Measurements from ENCODE around the gene TBC1D2.

TBC1D2 gene

DNA sequence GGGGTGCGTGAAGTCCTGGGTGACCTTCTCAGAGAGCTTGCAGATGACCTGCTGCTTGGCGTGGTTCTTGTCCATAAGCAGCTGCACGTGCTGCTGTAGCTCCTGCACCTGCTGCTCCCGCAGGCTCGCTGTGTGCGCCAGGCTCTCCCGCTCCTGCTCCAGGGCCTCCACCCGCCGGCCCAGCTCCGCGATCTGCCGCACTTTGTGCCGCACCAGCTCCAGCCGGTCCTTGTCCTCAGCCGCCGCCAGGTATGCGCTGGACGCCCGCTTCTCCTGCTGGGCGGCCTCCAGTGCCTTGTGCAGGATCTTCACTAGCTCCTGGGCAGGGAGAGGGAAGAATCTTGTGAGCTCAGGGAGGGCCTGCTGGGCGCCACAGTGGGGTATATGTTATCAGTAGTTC is 34.5 kb downstream of the TBC1D2 start:
- TF ChIP-seq, protein P1, sequence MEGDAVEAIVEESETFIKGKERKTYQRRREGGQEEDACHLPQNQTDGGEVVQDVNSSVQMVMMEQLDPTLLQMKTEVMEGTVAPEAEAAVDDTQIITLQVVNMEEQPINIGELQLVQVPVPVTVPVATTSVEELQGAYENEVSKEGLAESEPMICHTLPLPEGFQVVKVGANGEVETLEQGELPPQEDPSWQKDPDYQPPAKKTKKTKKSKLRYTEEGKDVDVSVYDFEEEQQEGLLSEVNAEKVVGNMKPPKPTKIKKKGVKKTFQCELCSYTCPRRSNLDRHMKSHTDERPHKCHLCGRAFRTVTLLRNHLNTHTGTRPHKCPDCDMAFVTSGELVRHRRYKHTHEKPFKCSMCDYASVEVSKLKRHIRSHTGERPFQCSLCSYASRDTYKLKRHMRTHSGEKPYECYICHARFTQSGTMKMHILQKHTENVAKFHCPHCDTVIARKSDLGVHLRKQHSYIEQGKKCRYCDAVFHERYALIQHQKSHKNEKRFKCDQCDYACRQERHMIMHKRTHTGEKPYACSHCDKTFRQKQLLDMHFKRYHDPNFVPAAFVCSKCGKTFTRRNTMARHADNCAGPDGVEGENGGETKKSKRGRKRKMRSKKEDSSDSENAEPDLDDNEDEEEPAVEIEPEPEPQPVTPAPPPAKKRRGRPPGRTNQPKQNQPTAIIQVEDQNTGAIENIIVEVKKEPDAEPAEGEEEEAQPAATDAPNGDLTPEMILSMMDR (IDR thresholded peaks at IDR 0.05; ENCODE audit: low read depth, low read length, missing control alignments): no peak
- no peak for DNase-seq (ENCODE audit: extremely low read depth, low read depth)
- no peak overlapping the region for H3K4me3 ChIP-seq (replicated peaks; ENCODE audit: low read depth, low read length)

DNA sequence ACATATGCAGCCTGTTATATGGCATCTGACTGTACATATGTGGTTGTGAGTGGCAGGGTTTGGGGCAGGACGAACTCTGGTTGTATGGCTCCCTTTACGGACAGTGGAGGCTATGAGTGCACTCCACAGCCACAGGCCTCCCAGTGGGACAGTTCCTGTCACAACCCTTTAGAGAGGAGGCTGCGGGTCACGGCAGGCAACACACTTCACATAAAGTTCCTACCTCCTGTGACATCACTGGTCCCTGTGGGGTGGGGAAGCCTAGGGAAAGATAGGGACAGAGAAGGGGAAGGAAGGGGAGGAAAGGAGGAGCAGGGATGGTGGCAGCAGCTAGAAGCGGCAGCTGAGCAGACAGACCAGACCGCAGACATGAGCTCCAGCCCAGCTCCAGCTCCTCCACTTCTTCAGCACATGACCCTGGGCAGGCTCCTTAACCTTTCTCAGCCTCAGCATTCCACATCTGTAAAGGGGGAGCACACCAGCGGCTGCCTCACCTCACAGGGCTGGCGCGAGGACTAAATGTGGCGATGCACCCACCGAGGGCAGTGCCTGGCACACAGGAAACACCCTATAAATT is 35.6 kb downstream of the TBC1D2 start:
- TF ChIP-seq, protein P1 (IDR thresholded peaks at IDR 0.05; ENCODE audit: low read depth, low read length, missing control alignments): no peak
- H3K4me3 ChIP-seq (replicated peaks; ENCODE audit: low read depth, low read length): no peak overlapping the region

DNA sequence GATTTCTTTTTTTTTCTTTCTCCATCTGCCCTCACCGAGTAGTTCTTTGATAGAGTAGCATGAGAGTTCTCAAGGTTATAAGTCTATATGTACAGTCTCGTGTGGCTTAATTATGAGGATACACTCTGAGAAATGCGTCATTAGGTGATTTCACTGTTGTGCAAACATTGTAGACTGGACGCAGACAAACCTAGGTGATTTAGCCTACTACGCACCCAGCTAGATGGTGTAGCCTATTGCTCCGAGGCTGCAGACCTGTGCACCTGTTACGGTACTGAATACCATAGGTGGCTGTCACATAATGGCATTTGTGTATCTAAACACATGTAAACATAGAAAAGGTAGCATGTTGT is 36.1 kb downstream of the TBC1D2 start:
- no peak for DNase-seq (ENCODE audit: extremely low read depth, low read depth)
- no peak overlapping the region for H3K4me3 ChIP-seq (replicated peaks; ENCODE audit: low read depth, low read length)
- TF ChIP-seq, protein P1 (IDR thresholded peaks at IDR 0.05; ENCODE audit: low read depth, low read length, missing control alignments): no peak

More for the DNA sequence above, 35.6 kb downstream of the TBC1D2 start:
- no peak for DNase-seq (ENCODE audit: extremely low read depth, low read depth)

DNA sequence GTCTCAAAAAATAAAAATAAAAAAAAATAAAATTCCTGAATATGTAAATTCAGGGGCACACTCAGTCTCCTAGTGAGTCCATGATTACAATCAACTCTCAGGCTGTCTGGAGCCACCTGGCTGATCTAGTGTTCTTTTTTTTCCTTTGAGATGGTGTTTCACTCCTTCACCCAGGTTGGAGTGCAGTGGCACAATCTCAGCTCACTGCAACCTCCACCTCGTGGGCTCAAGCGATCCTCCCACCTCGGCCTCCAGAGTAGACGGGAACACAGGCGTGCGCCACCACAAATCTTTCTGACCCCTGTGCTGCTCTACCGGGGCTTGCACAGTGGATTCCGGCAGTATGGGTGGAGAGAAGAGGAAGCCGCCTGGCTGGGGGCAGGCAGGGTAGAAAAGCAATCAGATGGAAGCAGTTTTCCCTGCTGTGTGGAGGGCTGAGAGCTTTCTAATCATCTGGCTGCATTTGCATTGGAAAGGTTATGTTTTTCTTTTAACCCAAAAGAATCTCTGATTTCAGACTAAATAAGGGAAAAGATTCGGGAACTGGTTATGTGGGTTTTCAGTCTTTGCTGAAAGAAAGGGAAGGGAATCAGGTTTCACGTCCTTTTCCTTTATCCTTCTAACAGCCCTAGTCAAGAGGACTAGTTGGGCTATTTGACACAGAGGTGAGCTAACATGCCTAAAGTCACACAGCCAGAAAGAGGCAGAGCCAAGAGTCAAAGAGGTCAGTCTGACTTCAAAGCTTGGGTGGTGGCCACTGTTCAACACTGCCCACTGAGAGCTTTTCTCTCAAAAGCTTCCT is 36.7 kb downstream of the TBC1D2 start:
- TF ChIP-seq, protein P1 (IDR thresholded peaks at IDR 0.05; ENCODE audit: low read depth, low read length, missing control alignments): no peak
- DNase-seq (ENCODE audit: extremely low read depth, low read depth): no peak
- H3K4me3 ChIP-seq (replicated peaks; ENCODE audit: low read depth, low read length): no peak overlapping the region

DNA sequence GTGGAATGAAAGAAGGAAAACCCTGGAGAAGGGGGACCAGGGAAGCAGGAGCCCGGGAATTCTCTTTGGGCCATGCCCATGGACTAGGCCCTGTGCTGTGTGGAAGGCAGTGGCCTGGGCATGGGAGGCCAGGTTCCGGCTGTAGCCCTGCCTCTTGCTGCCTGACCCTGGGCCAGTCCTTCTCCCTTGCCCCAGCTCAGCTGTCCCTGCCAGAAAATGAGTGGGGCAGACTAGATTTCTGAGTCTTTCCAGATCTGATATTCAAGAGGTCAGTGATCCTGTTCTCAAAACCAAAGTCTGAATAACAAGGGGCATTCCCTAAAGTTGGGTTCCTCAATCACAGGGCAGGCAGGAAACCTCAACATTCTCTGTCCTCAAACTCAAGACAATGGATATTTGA is 38.2 kb downstream of the TBC1D2 start:
- TF ChIP-seq, protein P1 (IDR thresholded peaks at IDR 0.05; ENCODE audit: low read depth, low read length, missing control alignments): no peak
- DNase-seq (ENCODE audit: extremely low read depth, low read depth): no peak
- no peak overlapping the region for H3K4me3 ChIP-seq (replicated peaks; ENCODE audit: low read depth, low read length)

DNA sequence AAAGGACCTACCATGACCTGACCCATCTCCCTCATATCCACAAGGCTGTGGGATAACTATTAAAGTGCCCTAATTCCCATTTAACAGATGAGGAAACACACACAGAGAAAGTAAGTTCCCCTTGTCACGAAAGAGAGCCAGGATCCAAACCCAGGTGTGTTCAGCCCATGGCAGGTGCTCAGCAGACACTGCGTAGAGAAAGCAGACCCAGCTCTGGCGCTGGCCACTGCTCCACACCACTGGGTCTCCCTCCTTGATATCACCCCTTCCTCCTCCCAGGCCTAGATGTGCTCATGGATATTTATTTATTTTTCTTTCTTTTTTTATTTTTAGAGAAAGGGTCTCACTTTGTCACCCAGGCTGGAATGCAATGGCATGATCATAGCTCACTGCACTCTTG is 39.1 kb downstream of the TBC1D2 start:
- H3K4me3 ChIP-seq (replicated peaks; ENCODE audit: low read depth, low read length): no peak overlapping the region
- no peak for DNase-seq (ENCODE audit: extremely low read depth, low read depth)
- TF ChIP-seq, protein P1 (IDR thresholded peaks at IDR 0.05; ENCODE audit: low read depth, low read length, missing control alignments): no peak

Measured in HFF-Myc (cell line).